K562 (cell line): ENCODE measurements around the gene GDF11. TPM values are rescaled to one million over a fixed set of nuclear protein-coding genes. Genes with fewer than 3 reads are reported as not detected.

Source experiments
- CC2D1A ChIP-seq: fragments of 450-650 bp; IDR thresholded peaks from 2 replicates; pipeline ENCODE4 v1.6.1; 2017; ENCODE audit warnings: mild to moderate bottlenecking
- CGGBP1 ChIP-seq: fragments of 250-450 bp; sonication (Bioruptor Pico); IDR thresholded peaks from 2 replicates; pipeline ENCODE4 v1.9.0; 2021; ENCODE audit warnings: mild to moderate bottlenecking
- E2F1 ChIP-seq: sonication (generic); formaldehyde crosslinking; IDR thresholded peaks from 2 replicates; pipeline ENCODE4 v1.8.1; 2023; ENCODE audit warnings: mild to moderate bottlenecking, missing genetic modification reagents, moderate library complexity
- FOXA1 ChIP-seq: fragments of 450-650 bp; IDR thresholded peaks from 2 replicates; pipeline ENCODE4 v1.6.1; 2016; ENCODE audit warnings: mild to moderate bottlenecking, borderline replicate concordance
- FOXJ3 ChIP-seq: sonication (generic); formaldehyde crosslinking; IDR thresholded peaks from 2 replicates; pipeline ENCODE4 v1.4.0; 2020; ENCODE audit warnings: mild to moderate bottlenecking, missing genetic modification reagents
- HES1 ChIP-seq: fragments of 450-650 bp; IDR thresholded peaks from 2 replicates; pipeline ENCODE4 v1.6.1; 2016; ENCODE audit warnings: low read depth, mild to moderate bottlenecking, moderate library complexity
- HNRNPL ChIP-seq: fragments of 200-400 bp; formaldehyde crosslinking; IDR thresholded peaks from 2 replicates; pipeline ENCODE4 v1.6.1; 2017; ENCODE audit warnings: low read depth, mild to moderate bottlenecking, low read length
- IRF1 ChIP-seq: sonication (generic); formaldehyde crosslinking; IDR thresholded peaks from 2 replicates; pipeline ENCODE4 v1.8.0; 2022; ENCODE audit warnings: missing genetic modification reagents, mild to moderate bottlenecking, borderline replicate concordance
- IRF2 ChIP-seq: sonication (generic); formaldehyde crosslinking; IDR thresholded peaks from 2 replicates; pipeline ENCODE4 v1.8.1; 2022; ENCODE audit warnings: mild to moderate bottlenecking, missing genetic modification reagents
- LCOR ChIP-seq: sonication (generic); formaldehyde crosslinking; IDR thresholded peaks from 2 replicates; pipeline ENCODE4 v1.8.0; 2022; ENCODE audit warnings: mild to moderate bottlenecking, missing genetic modification reagents
- MTF1 ChIP-seq: fragments of 250-450 bp; sonication (Bioruptor Pico); IDR thresholded peaks from 2 replicates; pipeline ENCODE4 v1.9.0; 2021; ENCODE audit warnings: moderate library complexity, mild to moderate bottlenecking, inconsistent platforms, borderline replicate concordance
- PCBP2 ChIP-seq: fragments of 200-400 bp; formaldehyde crosslinking; IDR thresholded peaks from 2 replicates; pipeline ENCODE4 v1.6.1; 2018; ENCODE audit warnings: low read length, low read depth, mild to moderate bottlenecking, moderate library complexity; ENCODE audit not compliant: poor library complexity, severe bottlenecking
- RCOR1 ChIP-seq, 2 experiments: IDR thresholded peaks; 2 replicates each; pipeline ENCODE4 v1.6.1; 2012; ENCODE audit warnings: low read depth in 2 of 2, low read length in 2 of 2, borderline replicate concordance in 1 of 2, improper control_type of control experiment in 1 of 2
- RFX1 ChIP-seq: fragments of 450-650 bp; IDR thresholded peaks from 2 replicates; pipeline ENCODE4 v1.6.1; 2016; ENCODE audit warnings: mild to moderate bottlenecking, moderate library complexity
- TOE1 ChIP-seq, 2 experiments: fragments of 450-650 bp in 1 of 2; sonication (generic) in 1 of 2; formaldehyde crosslinking in 1 of 2; IDR thresholded peaks; 2 replicates each; pipeline versions ENCODE4 v1.7.1 to v1.8.0; 2016 to 2022; ENCODE audit warnings: borderline replicate concordance in 2 of 2, mild to moderate bottlenecking in 2 of 2, antibody characterized with exemption in 1 of 2, inconsistent platforms in 1 of 2, low read depth in 1 of 2, missing genetic modification reagents in 1 of 2, moderate library complexity in 1 of 2
- ZNF146 ChIP-seq: IDR thresholded peaks from one replicate; pipeline ENCODE4 v1.6.1; 2018; ENCODE audit warnings: missing compliant biosample characterization; ENCODE audit not compliant: unreplicated experiment
- ZNF311 ChIP-seq: fragments of 250-450 bp; sonication (Bioruptor Pico); IDR thresholded peaks from 2 replicates; pipeline ENCODE4 v1.4.0; 2020; ENCODE audit warnings: mild to moderate bottlenecking, moderate library complexity
- ZNF395 ChIP-seq: fragments of 200-800 bp; sonication (Bioruptor generic); IDR thresholded peaks from 2 replicates; pipeline ENCODE4 v1.6.1; 2017; ENCODE audit warnings: missing genetic modification characterization, missing compliant biosample characterization
- ZZZ3 ChIP-seq: fragments of 450-650 bp; IDR thresholded peaks from 2 replicates; pipeline ENCODE4 v1.6.1; 2016; ENCODE audit warnings: antibody characterized with exemption, mild to moderate bottlenecking, moderate library complexity
- polyA plus RNA-seq, 8 experiments: library from polyadenylated mRNA; depleted of rRNA in 4 of 8; stranded (reverse) in 5 of 8; unstranded in 3 of 8; fragments of >200 nt; fragmentation: Nextera tagmentation in 2 of 8; fragmentation: Illumina TruSeq in 1 of 8; extraction: Ambion mirVana in 2 of 8; extraction: Trizol in 1 of 8; gene quantifications; 2 replicates each; pipeline versions ENCODE4 v1.2.1 to v1.2.3, GENCODE V29; 2011 to 2014; ENCODE audit warnings: inconsistent platforms in 1 of 8, missing spikeins in 1 of 8
- total RNA-seq, 7 experiments: library from RNA; depleted of rRNA in 6 of 7; stranded (reverse); fragments of >200 nt in 6 of 7; fragmentation: Illumina TruSeq in 2 of 7; extraction: Trizol in 2 of 7; gene quantifications; 2 replicates each; pipeline versions ENCODE4 v1.2.1 to v1.2.3, GENCODE V29; 2011 to 2021; ENCODE audit warnings: low replicate concordance in 1 of 7
- TF ChIP-seq, protein P1 (sequence below), 2 experiments: fragments of 450-650 bp in 1 of 2; sonication (generic) in 1 of 2; formaldehyde crosslinking in 1 of 2; IDR thresholded peaks in 1 of 2; conservative IDR thresholded peaks in 1 of 2; 2 replicates each; pipeline versions ENCODE4 v1.6.1 to v1.8.1; 2016 to 2023; ENCODE audit warnings: mild to moderate bottlenecking in 2 of 2, moderate library complexity in 2 of 2, inconsistent platforms in 1 of 2, missing genetic modification reagents in 1 of 2

Gene GDF11
- total and polyA plus RNA-seq, 9 of the 15 experiments (the other 6 are each of a cell fraction or from before 2014, with no cell fraction given): 1.4 to 15.7 (median 4.8) TPM

DNA sequence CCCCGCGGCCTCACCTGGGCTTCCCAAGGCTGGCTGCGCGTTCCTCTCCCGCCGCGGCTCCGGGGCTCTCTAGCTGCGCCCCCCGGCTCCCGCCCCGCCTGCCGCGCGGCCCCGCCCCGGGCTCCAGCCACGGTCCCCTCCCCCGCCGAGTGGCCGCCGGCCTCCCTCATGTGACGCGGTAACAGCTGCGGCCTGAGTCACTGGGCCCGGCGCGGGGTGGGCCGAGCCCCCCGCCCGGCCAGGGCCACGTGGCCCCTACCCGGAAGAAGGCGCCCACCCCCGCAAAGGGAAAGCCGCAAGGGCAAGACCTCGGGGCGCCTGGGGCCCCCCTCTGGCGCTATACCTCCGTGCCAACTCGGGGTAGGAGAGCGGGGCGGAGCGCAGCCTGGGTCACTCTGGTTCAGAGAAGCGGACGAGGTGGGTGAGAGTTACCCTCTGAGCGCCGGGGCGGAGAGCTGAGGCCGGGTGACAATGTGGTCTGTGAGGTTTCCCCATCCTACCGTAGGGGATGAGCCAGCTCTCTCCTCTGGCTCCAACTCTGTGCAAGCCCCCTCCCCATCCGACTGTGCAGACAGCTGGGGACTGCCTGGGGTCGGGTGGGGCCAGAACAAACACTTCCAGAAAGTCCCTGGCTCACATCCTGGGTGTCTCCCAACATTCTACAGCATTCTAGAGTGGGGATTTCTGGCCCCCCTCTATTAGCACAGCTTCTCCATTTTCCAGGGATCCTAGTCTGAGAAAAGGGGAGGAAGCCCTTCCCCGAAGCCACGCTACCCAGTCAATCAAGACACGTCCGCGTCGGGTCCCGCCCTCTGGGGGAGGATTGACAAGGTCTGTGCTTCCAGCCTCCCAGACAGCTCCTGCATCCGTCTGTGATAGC lies 13.7 kb upstream of the GDF11 start, which contains the start of gene CD63 (continued):
- TF ChIP-seq TOE1 (IDR thresholded peaks at IDR 0.05; ENCODE audit: borderline replicate concordance) (peak; percentile 71; the same call in 1 of the 2 replicates), TOE1 (CRISPR knock-in tag; IDR thresholded peaks at IDR 0.05; ENCODE audit: borderline replicate concordance, low read depth) (no peak), IRF2 (no peak), LCOR (CRISPR knock-in tag) (peak; percentile 63; the same call in 1 of the 2 replicates), FOXJ3 (CRISPR knock-in tag) (no peak), CGGBP1 (CRISPR knock-in tag) (no peak), ZZZ3 (no peak), IRF1 (no peak), FOXA1 (no peak), PCBP2 (no peak), ZNF395 (CRISPR knock-in tag) (peak; percentile 92), ZNF146 (no peak), ZNF311 (CRISPR knock-in tag) (no peak), MTF1 (no peak), HES1 (0 out of 2 replicates have a peak, but pooled peaks have one; percentile 39), RFX1 (no peak), RCOR1 (IDR thresholded peaks at IDR 0.05; ENCODE audit: borderline replicate concordance in 1 of 2, low read depth in 2 of 2, low read length in 2 of 2) (peak in 1 of 2 experiments; percentile 67; a peak in 2 of 4 replicates), CC2D1A (peak; percentile 54; the same call in 1 of the 2 replicates), E2F1 (CRISPR knock-in tag) (no peak), HNRNPL (peak; percentile 54; the same call in 1 of the 2 replicates)
- TF ChIP-seq, protein P1, sequence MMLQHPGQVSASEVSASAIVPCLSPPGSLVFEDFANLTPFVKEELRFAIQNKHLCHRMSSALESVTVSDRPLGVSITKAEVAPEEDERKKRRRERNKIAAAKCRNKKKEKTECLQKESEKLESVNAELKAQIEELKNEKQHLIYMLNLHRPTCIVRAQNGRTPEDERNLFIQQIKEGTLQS (IDR thresholded peaks at IDR 0.05): peak; percentile 80
- TF ChIP-seq, protein P1 (CRISPR knock-in tag; conservative IDR thresholded peaks at IDR 0.05): 0 out of 2 replicates have a peak, but pooled peaks have one; percentile 63
